GM12891 (cell line): ENCODE data around the gene KAZN.

Experiments used
- POLR2A ChIP-seq: IDR thresholded peaks from 2 replicates; pipeline ENCODE4 v1.6.1; 2011; ENCODE audit warnings: low read depth, low read length, control low read depth
- POLR2AphosphoS5 ChIP-seq: IDR thresholded peaks from 2 replicates; pipeline ENCODE4 v1.6.1; 2011; ENCODE audit warnings: low read depth, low read length, control low read depth
- SPI1 ChIP-seq: IDR thresholded peaks from 2 replicates; pipeline ENCODE4 v1.6.1; 2011; ENCODE audit warnings: low read depth, low read length, control low read depth
- TAF1 ChIP-seq: IDR thresholded peaks from 2 replicates; pipeline ENCODE4 v1.6.1; 2011; ENCODE audit warnings: low read depth, low read length, control low read depth

GRCh38 chr1:14843525-14843924 lies 245.0 kb downstream of the KAZN start:
- TF ChIP-seq POLR2A (no peak), SPI1 (no peak), POLR2AphosphoS5 (no peak), TAF1 (no peak)
